A673 (cell line): ENCODE data around the gene MGA.

Source experiments
- CTCF ChIP-seq: fragments of 300-800, 200-600 bp; sonication (generic); conservative IDR thresholded peaks from 2 replicates; pipeline ENCODE4 v1.5.1; 2017; ENCODE audit warnings: low read depth, mild to moderate bottlenecking, antibody characterized with exemption, low read length, moderate library complexity, mixed read lengths
- EZH2 ChIP-seq: fragments of 200-600 bp; sonication (generic); IDR thresholded peaks from 2 replicates; pipeline ENCODE4 v1.6.1; 2017; ENCODE audit warnings: borderline replicate concordance, low read depth, mild to moderate bottlenecking, mixed read lengths, antibody characterized with exemption, low read length; ENCODE audit not compliant: poor library complexity, severe bottlenecking

GRCh38 chr15:41713047-41713446 is 52.8 kb downstream of the MGA start:
- TF ChIP-seq CTCF: no peak
- TF ChIP-seq EZH2: no peak
